ENCODE measurements around the gene MTOR.

- TF ChIP-seq CTCF (IDR thresholded peaks at IDR 0.05): no peak
- TF ChIP-seq POLR2A (IDR thresholded peaks at IDR 0.05): no peak
Measured at GRCh38 chr1:11125931-11126330, 136.4 kb downstream of the MTOR start.
